Stimulated activated naive CD4-positive, alpha-beta T cell treated with Interleukin-2 at 50 U/mL for 16 hours (primary cell): ENCODE data around the gene VAV3.

Source experiments
- DNase-seq: peaks from one replicate; lab custom pipeline; 2025; lab: John Stamatoyannopoulos, UW

VAV3 gene

DNA sequence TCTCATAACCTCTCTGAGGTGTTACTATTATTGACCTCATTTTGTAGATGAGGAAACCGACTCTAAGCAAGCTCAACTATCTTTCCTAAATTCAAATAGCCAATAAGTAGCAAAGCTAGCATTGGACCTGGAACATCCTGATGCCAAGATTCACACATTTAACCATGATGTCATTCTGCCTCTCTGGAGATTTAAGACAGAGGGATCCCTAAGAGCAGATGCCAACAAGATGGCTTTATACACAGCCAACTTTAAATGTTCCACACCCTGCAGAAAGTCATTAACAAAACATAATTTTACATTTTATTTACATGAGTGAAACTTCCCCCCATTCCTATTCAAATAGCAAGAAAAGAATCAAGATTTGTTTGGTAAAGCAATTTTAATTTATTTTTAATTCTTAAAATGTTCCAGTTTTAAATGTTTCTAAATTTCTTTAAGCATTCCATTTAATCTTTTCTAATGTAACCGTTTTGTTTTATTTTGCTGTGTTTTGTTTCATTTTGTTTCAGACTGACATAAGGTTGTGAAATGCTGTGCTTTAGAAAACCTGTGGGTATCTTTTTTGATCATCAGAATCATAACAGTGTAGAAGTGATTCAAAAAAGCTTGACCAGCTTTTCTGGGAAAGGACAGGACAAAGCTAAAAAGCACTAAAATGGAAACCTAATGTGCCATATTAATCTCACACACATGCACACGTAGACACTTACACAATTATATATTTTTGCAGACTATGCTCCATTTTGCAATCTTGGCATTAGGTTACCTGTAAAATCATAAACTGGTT is 7.6 kb upstream of the VAV3 start:
- no peak for DNase-seq

DNA sequence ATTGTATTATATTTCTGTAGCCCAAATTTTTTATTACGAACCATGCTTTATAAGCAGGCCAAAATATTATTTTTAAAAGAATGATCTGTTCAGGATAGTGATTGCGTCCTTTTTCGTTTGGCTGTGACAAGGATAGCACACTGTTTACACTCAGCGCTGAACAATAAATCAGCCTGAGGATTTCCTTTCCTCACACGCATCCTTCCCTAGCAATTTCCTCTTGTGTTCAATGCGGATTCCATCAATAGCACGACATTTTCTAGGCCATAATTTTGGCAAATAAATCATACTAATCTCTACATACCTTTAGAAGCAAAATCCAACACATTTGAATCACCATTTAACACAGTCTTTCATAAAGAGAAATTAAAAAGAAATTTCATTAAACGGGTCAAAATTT is 1.6 kb upstream of the VAV3 start:
- no peak for DNase-seq

- DNase-seq = no peak
Measured at GRCh38 chr1:107964336-107965109, 457 bp downstream of the VAV3 start.

DNA sequence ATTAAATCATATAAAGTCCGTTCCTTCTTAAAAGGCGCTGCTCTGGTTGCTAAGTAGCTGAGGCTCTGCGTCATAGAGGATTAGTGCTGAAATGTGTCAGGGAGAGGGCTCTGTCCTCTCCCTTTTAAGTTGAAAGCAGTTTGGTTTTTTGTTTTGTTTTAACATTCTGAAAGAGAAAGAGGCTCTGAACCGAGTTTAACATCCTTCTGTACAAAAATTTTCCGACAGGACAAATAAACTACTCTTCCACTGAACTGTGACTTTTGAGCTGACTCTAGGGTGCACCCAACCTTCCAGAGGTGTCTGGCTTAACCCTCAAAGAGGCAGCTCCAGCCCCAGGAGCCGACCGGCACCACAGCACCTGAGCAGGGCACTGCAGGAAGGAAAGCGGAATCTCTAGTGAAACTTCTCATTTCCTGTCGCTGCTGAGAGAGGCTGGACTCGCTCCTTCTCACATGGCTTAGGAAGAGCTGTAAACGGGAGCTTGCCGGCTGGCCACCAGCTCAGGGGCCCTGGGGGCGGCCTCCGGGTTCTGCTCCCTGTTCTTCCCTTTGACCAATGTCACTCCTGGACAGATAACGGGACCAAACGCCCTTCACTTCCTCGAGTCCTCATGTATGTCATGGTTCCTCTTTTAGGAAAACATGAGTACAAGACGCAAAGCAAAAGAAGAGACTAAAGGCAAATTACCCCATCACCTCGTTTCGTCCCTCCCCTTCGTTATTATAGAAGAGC is 1.2 kb downstream of the VAV3 start:
- DNase-seq = peak; percentile 33

DNA sequence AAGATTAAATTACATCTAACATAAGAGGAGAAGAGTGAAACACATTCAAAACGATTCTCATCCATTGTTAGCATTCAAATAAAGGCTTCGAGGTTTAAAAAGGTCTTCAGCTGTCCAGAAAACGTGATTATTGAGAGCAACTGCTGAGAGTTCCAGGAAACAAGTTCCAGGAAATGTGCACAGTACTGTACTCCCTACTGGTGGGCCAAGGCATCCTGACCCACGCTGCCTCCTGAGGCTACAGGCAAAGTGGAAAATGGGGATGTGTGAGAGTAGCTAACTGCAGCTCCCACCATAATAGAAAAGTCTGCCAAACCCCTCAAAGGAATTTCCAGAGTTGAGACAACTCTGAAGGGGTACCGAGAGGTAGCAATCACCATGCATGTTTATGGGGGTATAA is 2.0 kb downstream of the VAV3 start:
- DNase-seq = no peak

GRCh38 chr1:107954719-107955415 is 10.1 kb downstream of the VAV3 start:
- no peak for DNase-seq

DNA sequence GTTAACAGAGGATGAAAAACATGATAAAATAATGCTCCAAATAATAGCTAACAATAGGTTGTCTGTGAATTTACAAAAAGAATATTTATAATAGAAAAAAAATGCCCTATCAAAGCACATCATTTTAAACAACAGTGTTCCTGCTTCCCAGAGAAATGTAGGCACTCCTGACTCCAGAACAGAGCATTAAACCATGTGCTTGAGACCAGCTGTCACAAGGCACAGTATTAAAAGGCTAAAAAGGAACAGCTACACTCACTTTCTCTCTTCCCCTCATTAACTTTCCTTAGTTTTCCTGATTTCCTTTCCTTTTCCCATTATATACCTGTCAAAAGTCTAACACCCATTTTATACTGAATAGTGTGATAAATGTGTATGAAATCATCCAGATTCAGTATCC is 10.9 kb downstream of the VAV3 start:
- DNase-seq = no peak

DNA sequence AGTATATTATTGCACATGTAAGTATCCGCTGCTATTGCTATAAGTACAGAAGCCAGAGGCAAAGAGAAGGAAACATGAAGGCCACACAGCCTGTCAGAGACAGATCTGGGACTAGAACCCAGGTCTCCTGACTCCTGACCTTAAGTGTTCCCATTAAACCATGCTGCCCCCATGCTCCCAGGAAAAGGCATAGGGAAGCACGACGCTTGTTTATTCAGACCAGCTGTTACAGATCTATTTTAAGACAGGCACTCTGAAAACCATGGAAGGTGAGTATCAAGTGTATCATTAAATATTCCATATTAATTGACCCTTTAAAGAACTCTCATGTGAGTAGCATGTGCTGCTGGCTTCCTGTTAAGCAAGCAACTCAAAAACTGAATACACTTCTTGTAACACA is 11.4 kb downstream of the VAV3 start:
- no peak for DNase-seq

DNA sequence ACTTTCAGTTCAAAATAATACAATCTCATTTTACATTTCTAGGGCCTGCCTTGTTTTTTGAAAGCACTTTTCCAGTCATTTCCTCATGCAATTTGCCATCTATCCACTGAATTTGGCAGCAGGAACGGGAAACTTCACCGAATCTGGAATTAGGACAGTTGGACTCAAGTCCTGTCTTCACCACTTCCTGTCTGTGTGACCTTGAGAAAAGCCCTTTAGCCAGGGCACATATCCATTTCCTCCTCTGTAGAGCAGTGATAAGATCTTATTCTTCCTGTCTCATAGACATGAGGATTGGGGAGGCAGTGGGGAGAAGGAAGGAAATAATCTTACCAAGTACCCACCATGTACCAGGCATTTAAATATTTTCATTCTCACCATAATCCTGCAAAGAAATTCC is 12.0 kb downstream of the VAV3 start:
- no peak for DNase-seq

DNA sequence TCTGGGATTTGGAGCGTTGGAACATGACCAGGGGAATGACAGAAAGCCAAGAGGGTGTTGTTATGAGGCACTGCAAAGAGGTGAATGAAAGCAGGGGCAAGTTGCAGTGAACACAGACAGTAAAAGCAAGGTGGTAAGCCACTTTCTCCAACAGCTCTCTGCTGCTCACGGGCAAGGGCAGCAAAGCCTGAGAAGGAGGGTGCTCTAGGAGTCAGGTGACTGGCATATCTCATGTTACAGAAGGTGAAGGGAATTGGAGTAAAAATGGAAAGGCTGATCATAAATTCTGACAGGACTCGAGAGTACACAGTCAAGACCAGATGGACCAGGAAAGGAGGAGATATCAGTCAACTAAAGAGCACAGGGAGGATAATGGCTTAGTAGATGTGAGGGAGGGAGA is 14.5 kb downstream of the VAV3 start:
- DNase-seq = no peak

- no peak for DNase-seq
Measured at GRCh38 chr1:107949467-107950253, 15.3 kb downstream of the VAV3 start.

DNA sequence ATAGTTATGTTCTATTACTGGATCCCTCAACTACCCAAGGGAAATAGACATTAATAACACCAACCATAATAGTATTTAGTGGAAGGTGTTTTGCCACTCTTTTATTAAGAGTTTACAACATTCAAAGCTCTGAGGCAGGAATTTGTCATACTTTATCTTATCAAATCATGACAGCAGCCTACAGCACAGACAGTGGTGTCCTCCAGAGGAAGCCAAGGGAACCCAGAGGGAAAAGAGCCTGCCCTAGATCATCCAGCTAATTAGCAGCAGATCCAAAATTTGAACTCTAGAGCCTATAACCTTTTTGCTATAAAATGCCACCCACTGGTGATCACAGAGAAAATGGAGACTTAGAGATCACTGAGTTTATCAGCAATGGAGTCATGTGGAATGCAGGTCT is 18.2 kb downstream of the VAV3 start:
- no peak for DNase-seq

- DNase-seq = no peak
Measured at GRCh38 chr1:107943694-107944093, 21.3 kb downstream of the VAV3 start.

DNA sequence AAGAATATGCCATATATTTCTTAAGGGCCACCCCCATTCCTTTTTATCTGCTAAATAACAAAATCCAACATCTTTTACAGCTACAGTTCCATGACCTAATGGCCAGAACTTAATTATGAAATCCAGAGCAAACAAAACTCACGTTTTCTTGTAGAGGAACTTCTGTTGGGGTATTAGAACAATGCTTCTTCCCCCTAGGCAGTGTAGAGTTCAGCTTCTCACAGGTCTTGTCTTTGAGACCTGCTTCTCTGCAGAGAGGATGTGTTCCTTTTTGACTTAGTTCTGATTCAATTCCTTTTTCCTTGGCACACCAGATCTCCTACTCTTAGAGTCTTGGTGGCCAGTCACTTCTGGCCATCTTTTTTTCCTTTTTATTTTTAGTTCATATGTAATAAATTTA is 22.2 kb downstream of the VAV3 start:
- no peak for DNase-seq

- no peak for DNase-seq
Measured at GRCh38 chr1:107941531-107941930, 23.4 kb downstream of the VAV3 start.

GRCh38 chr1:107941123-107941522 is 23.9 kb downstream of the VAV3 start:
- DNase-seq = no peak

- no peak for DNase-seq
Measured at GRCh38 chr1:107940701-107941100, 24.3 kb downstream of the VAV3 start.

- no peak for DNase-seq
Measured at GRCh38 chr1:107940017-107940577, 24.9 kb downstream of the VAV3 start.

GRCh38 chr1:107939256-107939655 is 25.7 kb downstream of the VAV3 start:
- DNase-seq = no peak

DNA sequence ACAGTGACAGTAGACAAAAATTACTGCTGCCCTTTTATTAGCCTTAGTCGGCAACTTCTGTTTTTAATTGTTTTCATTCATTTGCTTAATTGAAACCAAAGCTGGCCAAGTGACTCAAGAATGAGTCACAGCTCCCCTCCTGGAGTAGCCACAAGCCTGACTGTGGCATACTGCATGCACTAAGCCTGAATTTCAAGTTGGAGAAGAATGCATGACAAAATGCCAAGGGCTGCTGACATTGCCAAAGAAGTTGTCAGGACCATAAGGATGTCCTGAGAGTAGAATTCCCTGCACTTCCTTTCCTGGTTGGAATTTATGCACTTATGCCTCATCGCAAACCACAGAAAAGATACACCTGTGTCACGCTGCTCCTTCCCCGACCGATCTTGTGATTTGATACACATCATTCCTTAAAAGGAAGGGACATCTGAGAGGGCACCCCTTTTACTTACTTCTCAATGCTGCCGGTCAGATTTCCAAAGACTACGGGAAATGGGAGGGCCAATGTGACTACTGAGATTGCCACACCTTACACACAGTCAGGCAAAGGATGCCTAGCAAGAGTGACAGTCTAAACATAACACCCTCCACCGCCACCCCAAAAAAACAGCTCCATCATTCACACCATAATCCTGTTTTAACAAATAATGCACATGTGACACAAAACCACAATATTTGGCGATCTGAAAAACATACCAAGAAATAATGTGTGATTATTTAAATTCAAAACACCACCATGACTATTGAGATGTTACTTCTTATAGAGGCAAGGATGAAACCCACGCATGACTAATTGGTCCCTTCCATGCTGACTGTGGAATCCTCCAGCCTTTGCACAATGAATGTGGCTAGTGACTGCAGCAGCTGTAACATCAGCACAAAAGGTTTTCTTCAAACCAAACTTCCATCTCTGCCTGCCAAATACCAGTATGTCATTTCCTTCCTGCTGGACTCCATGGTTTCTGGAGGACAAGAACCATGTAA is 28.2 kb downstream of the VAV3 start:
- peak; percentile 57 for DNase-seq
